HEK293 (cell line): ENCODE measurements around the gene RAB1B.

ENCODE experiments used
- BCL11A ChIP-seq: fragments of 450-650 bp; formaldehyde crosslinking; IDR thresholded peaks from 2 replicates; pipeline ENCODE4 v1.5.1; 2016; ENCODE audit warnings: low read depth, missing biosample characterization, missing genetic modification characterization
- BCL11B ChIP-seq: fragments of 450-650 bp; formaldehyde crosslinking; IDR thresholded peaks from 2 replicates; pipeline ENCODE4 v1.5.1; 2016; ENCODE audit warnings: low read depth, missing biosample characterization, missing genetic modification characterization
- CTCF ChIP-seq: fragments of 450-650 bp; formaldehyde crosslinking; IDR thresholded peaks from 2 replicates; pipeline ENCODE4 v1.5.1; 2016; ENCODE audit warnings: missing biosample characterization, missing genetic modification characterization
- EGR2 ChIP-seq: fragments of 450-650 bp; formaldehyde crosslinking; IDR thresholded peaks from 2 replicates; pipeline ENCODE4 v1.5.1; 2016; ENCODE audit warnings: low read depth, missing biosample characterization, missing genetic modification characterization
- ELK4 ChIP-seq: IDR thresholded peaks from 2 replicates; pipeline ENCODE4 v1.6.1; 2011; ENCODE audit warnings: mild to moderate bottlenecking, low read depth, low read length, borderline replicate concordance
- FEZF1 ChIP-seq: fragments of 450-650 bp; formaldehyde crosslinking; IDR thresholded peaks from 2 replicates; pipeline ENCODE4 v1.5.1; 2016; ENCODE audit warnings: missing biosample characterization, missing genetic modification characterization
- SCRT2 ChIP-seq: fragments of 450-650 bp; formaldehyde crosslinking; IDR thresholded peaks from 2 replicates; pipeline ENCODE4 v1.5.1; 2016; ENCODE audit warnings: missing biosample characterization, missing genetic modification characterization
- SP3 ChIP-seq: fragments of 450-650 bp; formaldehyde crosslinking; IDR thresholded peaks from 2 replicates; pipeline ENCODE4 v1.5.1; 2016; ENCODE audit warnings: missing biosample characterization, missing genetic modification characterization
- SP7 ChIP-seq: fragments of 450-650 bp; formaldehyde crosslinking; IDR thresholded peaks from 2 replicates; pipeline ENCODE4 v1.5.1; 2016; ENCODE audit warnings: missing biosample characterization, missing genetic modification characterization
- WT1 ChIP-seq: fragments of 450-650 bp; formaldehyde crosslinking; IDR thresholded peaks from 2 replicates; pipeline ENCODE4 v1.5.1; 2016; ENCODE audit warnings: missing biosample characterization, missing genetic modification characterization
- YY2 ChIP-seq: fragments of 450-650 bp; formaldehyde crosslinking; IDR thresholded peaks from 2 replicates; pipeline ENCODE4 v1.5.1; 2016; ENCODE audit warnings: missing biosample characterization, missing genetic modification characterization
- ZBTB44 ChIP-seq: fragments of 450-650 bp; IDR thresholded peaks from 2 replicates; pipeline ENCODE4 v1.5.1; 2018; ENCODE audit warnings: missing biosample characterization, mild to moderate bottlenecking, missing genetic modification characterization
- ZFP3 ChIP-seq: fragments of 450-650 bp; formaldehyde crosslinking; IDR thresholded peaks from 2 replicates; pipeline ENCODE4 v1.5.1; 2016; ENCODE audit warnings: low read depth, missing biosample characterization, missing genetic modification characterization
- ZNF132 ChIP-seq: fragments of 450-650 bp; formaldehyde crosslinking; IDR thresholded peaks from 2 replicates; pipeline ENCODE4 v1.5.1; 2017; ENCODE audit warnings: missing biosample characterization, missing genetic modification characterization, borderline replicate concordance
- ZNF148 ChIP-seq: fragments of 450-650 bp; formaldehyde crosslinking; IDR thresholded peaks from 2 replicates; pipeline ENCODE4 v1.5.0; 2017; ENCODE audit warnings: missing biosample characterization, missing genetic modification characterization, borderline replicate concordance
- ZNF211 ChIP-seq: fragments of 450-650 bp; formaldehyde crosslinking; IDR thresholded peaks from 2 replicates; pipeline ENCODE4 v1.5.1; 2016; ENCODE audit warnings: low read depth, missing biosample characterization, missing genetic modification characterization
- ZNF26 ChIP-seq: fragments of 450-650 bp; formaldehyde crosslinking; IDR thresholded peaks from 2 replicates; pipeline ENCODE4 v1.5.1; 2016; ENCODE audit warnings: missing biosample characterization, missing genetic modification characterization
- ZNF280C ChIP-seq: fragments of 450-650 bp; formaldehyde crosslinking; IDR thresholded peaks from 2 replicates; pipeline ENCODE4 v1.5.1; 2016; ENCODE audit warnings: missing biosample characterization, missing genetic modification characterization
- ZNF280D ChIP-seq: fragments of 450-650 bp; formaldehyde crosslinking; IDR thresholded peaks from 2 replicates; pipeline ENCODE4 v1.5.1; 2016; ENCODE audit warnings: missing biosample characterization, missing genetic modification characterization
- ZNF394 ChIP-seq: fragments of 450-650 bp; formaldehyde crosslinking; IDR thresholded peaks from 2 replicates; pipeline ENCODE4 v1.5.1; 2016; ENCODE audit warnings: missing biosample characterization, missing genetic modification characterization, mild to moderate bottlenecking, moderate library complexity, borderline replicate concordance
- ZNF629 ChIP-seq: fragments of 450-650 bp; formaldehyde crosslinking; IDR thresholded peaks from 2 replicates; pipeline ENCODE4 v1.5.1; 2017; ENCODE audit warnings: missing biosample characterization, missing genetic modification characterization
- ZNF654 ChIP-seq: fragments of 450-650 bp; formaldehyde crosslinking; IDR thresholded peaks from 2 replicates; pipeline ENCODE4 v1.5.1; 2016; ENCODE audit warnings: low read depth, missing biosample characterization, missing genetic modification characterization
- ZNF660 ChIP-seq: fragments of 450-650 bp; IDR thresholded peaks from 2 replicates; pipeline ENCODE4 v1.5.1; 2018; ENCODE audit warnings: missing biosample characterization, mild to moderate bottlenecking, missing genetic modification characterization
- ZNF792 ChIP-seq: fragments of 450-650 bp; formaldehyde crosslinking; IDR thresholded peaks from 2 replicates; pipeline ENCODE4 v1.5.1; 2016; ENCODE audit warnings: missing biosample characterization, missing genetic modification characterization
- ZXDB ChIP-seq: fragments of 450-650 bp; formaldehyde crosslinking; IDR thresholded peaks from 2 replicates; pipeline ENCODE4 v1.5.1; 2016; ENCODE audit warnings: missing biosample characterization, missing genetic modification characterization

Gene RAB1B

GRCh38 chr11:66222358-66223149 is 45.9 kb upstream of the RAB1B start (continued):
- TF ChIP-seq ZXDB (tag by site-specific recombination) (peak; percentile 40; the same call in 1 of the 2 replicates), ZNF654 (tag by site-specific recombination) (peak; percentile 82), ZNF280D (tag by site-specific recombination) (no peak), EGR2 (tag by site-specific recombination) (no peak), ELK4 (no peak), ZNF660 (tag by site-specific recombination) (0 out of 2 replicates have a peak, but pooled peaks have one; percentile 52), ZFP3 (tag by site-specific recombination) (no peak), ZNF26 (no peak), YY2 (tag by site-specific recombination) (no peak), FEZF1 (tag by site-specific recombination) (no peak), ZBTB44 (peak; percentile 62; the same call in 1 of the 2 replicates), ZNF211 (tag by site-specific recombination) (no peak), ZNF792 (tag by site-specific recombination) (no peak), ZNF394 (tag by site-specific recombination) (no peak), SP7 (tag by site-specific recombination) (peak; percentile 34; the same call in 1 of the 2 replicates), WT1 (tag by site-specific recombination) (no peak), ZNF132 (tag by site-specific recombination) (no peak), CTCF (tag by site-specific recombination) (peak; percentile 98), ZNF280C (no peak), ZNF148 (tag by site-specific recombination) (no peak), ZNF629 (tag by site-specific recombination) (0 out of 2 replicates have a peak, but pooled peaks have one; percentile 23), SCRT2 (no peak), BCL11A (no peak), SP3 (tag by site-specific recombination) (no peak), BCL11B (tag by site-specific recombination) (no peak)
